SK-N-MC (cell line): ENCODE results near the gene TBC1D17.

Source experiments
- EZH2 ChIP-seq: fragments of 200-600 bp; sonication (generic); IDR thresholded peaks from one replicate; pipeline ENCODE4 v1.6.1; 2017; ENCODE audit warnings: antibody characterized with exemption
- FOXP2 ChIP-seq: optimal IDR thresholded peaks from 2 replicates; pipeline ENCODE3; 2011; ENCODE audit warnings: mild to moderate bottlenecking, moderate library complexity; ENCODE audit not compliant: insufficient read depth; ENCODE audit errors: extremely low read length, control extremely low read depth
- POLR2AphosphoS5 ChIP-seq: IDR thresholded peaks from 2 replicates; pipeline ENCODE4 v1.6.1; 2012; ENCODE audit warnings: mild to moderate bottlenecking, low read depth, low read length, borderline replicate concordance

GRCh38 chr19:49839713-49840112 is 37.8 kb upstream of the TBC1D17 start:
- TF ChIP-seq POLR2AphosphoS5 (no peak), EZH2 (no peak), FOXP2 (no peak)
